GM13977 (cell line): ENCODE measurements around the gene ZFR2.

Source experiments
- DNase-seq: peaks from one replicate; pipeline ENCODE4 v3.0.0; 2012; ENCODE audit warnings: low spot score
- CTCF ChIP-seq: IDR thresholded peaks from 2 replicates; pipeline ENCODE4 v1.5.1; 2012; ENCODE audit warnings: mild to moderate bottlenecking, control low read depth; ENCODE audit not compliant: insufficient read depth; ENCODE audit errors: extremely low read depth, missing control alignments
- in situ Hi-C: fragments of 300-500 bp; cut with MboI; formaldehyde crosslinking; loops from one replicate; pipeline ENCODE4 v1.12.0; 2022; ENCODE audit warnings: low sequenced_read_pairs, low pct_unique_long_range_greater_than_20kb, mixed read lengths, inconsistent platforms; ENCODE audit not compliant: unreplicated experiment

The ZFR2 gene

GRCh38 chr19:3804429-3804828, 64.4 kb downstream of the ZFR2 start:
- in situ Hi-C loops = no loop called here
- no peak for TF ChIP-seq CTCF
- no peak for DNase-seq

GRCh38 chr19:3803986-3804385, 64.9 kb downstream of the ZFR2 start:
- no peak for DNase-seq
- TF ChIP-seq CTCF = no peak
- in situ Hi-C loops = no loop called here

- in situ Hi-C loops = no loop called here
- TF ChIP-seq CTCF = no peak
- DNase-seq = no peak
Observed at GRCh38 chr19:3803114-3803888, 65.5 kb downstream of the ZFR2 start.

- in situ Hi-C loops = no loop called here
- no peak for DNase-seq
- no peak for TF ChIP-seq CTCF
Observed at GRCh38 chr19:3801412-3802096, 67.3 kb downstream of the ZFR2 start.

GRCh38 chr19:3800996-3801395, 67.8 kb downstream of the ZFR2 start:
- DNase-seq = no peak
- in situ Hi-C loops = no loop called here
- no peak for TF ChIP-seq CTCF

GRCh38 chr19:3798137-3798536, 70.7 kb downstream of the ZFR2 start:
- in situ Hi-C loops = no loop called here
- TF ChIP-seq CTCF = no peak
- no peak for DNase-seq
